Fibroblast of lung (primary cell): ENCODE results near the gene KRCC1. TPM values are rescaled to one million over a fixed set of nuclear protein-coding genes. Genes with fewer than 3 reads are reported as not detected.

Experiments
- DNase-seq, 2 donors: peaks; one replicate each; pipeline versions ENCODE4 v3.0.0 to v3.0.0-alpha.2; 2010; ENCODE audit warnings: low read depth in 2 of 2
- H2AFZ ChIP-seq: 2 replicates; pipeline ENCODE4 v1.5.1; 2012; ENCODE audit warnings: low read length, control low read depth, inconsistent platforms
- H3K27ac ChIP-seq: 2 replicates; pipeline ENCODE4 v1.5.1; 2011; ENCODE audit warnings: low read length, control low read depth; ENCODE audit not compliant: insufficient read depth
- H3K27me3 ChIP-seq: 2 replicates; pipeline ENCODE4 v1.5.1; 2011; ENCODE audit warnings: mild to moderate bottlenecking, low read length; ENCODE audit not compliant: control insufficient read depth, insufficient read depth
- H3K36me3 ChIP-seq: 2 replicates; pipeline ENCODE4 v1.5.1; 2011; ENCODE audit warnings: low read length; ENCODE audit not compliant: control insufficient read depth, insufficient read depth
- H3K4me1 ChIP-seq: 2 replicates; pipeline ENCODE4 v1.5.1; 2011; ENCODE audit warnings: low read length; ENCODE audit not compliant: control insufficient read depth, insufficient read depth; ENCODE audit errors: extremely low read depth
- H3K4me2 ChIP-seq: 2 replicates; pipeline ENCODE4 v1.5.1; 2011; ENCODE audit warnings: low read length, control low read depth; ENCODE audit not compliant: insufficient read depth; ENCODE audit errors: extremely low read depth
- H3K4me3 ChIP-seq, 4 experiments: fragments of 200-600 bp in 1 of 4; sonication (generic) in 1 of 4; replicated peaks in 1 of 4; 2 replicates each; pipeline ENCODE4 v1.5.1; 2011 to 2016; ENCODE audit warnings: low read length in 4 of 4, low read depth in 3 of 4, mild to moderate bottlenecking in 3 of 4, control low read depth in 2 of 4, inconsistent platforms in 1 of 4, mixed read lengths in 1 of 4; ENCODE audit not compliant: insufficient read depth in 1 of 4; ENCODE audit errors: control extremely low read depth in 1 of 4
- H3K79me2 ChIP-seq: 2 replicates; pipeline ENCODE4 v1.5.1; 2012; ENCODE audit warnings: mild to moderate bottlenecking, low read length, inconsistent platforms; ENCODE audit not compliant: control insufficient read depth, insufficient read depth
- H3K9ac ChIP-seq: 2 replicates; pipeline ENCODE4 v1.5.1; 2011; ENCODE audit warnings: mild to moderate bottlenecking, low read length, control low read depth; ENCODE audit not compliant: insufficient read depth
- H3K9me3 ChIP-seq: 2 replicates; pipeline ENCODE4 v1.5.1; 2012; ENCODE audit warnings: low read depth, low read length; ENCODE audit not compliant: control insufficient read depth, insufficient read depth
- H4K20me1 ChIP-seq: 2 replicates; pipeline ENCODE4 v1.5.1; 2011; ENCODE audit warnings: low read length; ENCODE audit not compliant: control insufficient read depth, insufficient read depth; ENCODE audit errors: extremely low read depth
- CTCF ChIP-seq, 2 donors: IDR thresholded peaks in 1 of 2; conservative IDR thresholded peaks in 1 of 2; 1 replicate in 1 of 2; 2 replicates in 1 of 2; pipeline ENCODE4 v1.5.1; 2011 to 2012; ENCODE audit warnings: low read length in 2 of 2, control low read depth in 1 of 2, inconsistent platforms in 1 of 2, low read depth in 1 of 2, mild to moderate bottlenecking in 1 of 2
- EZH2 ChIP-seq: IDR thresholded peaks from 2 replicates; pipeline ENCODE4 v1.5.1; 2012; ENCODE audit warnings: low read length, control low read depth, mild to moderate bottlenecking; ENCODE audit errors: missing control alignments
- polyA plus RNA-seq, 2 donors: library from polyadenylated mRNA; depleted of rRNA in 1 of 2; stranded (reverse) in 1 of 2; unstranded in 1 of 2; fragments of >200 nt; gene quantifications; 2 replicates each; pipeline ENCODE4 v1.2.1, GENCODE V29; 2011 to 2012; ENCODE audit warnings: missing spikeins in 1 of 2
- total RNA-seq: library from RNA; depleted of rRNA; stranded (reverse); fragments of >200 nt; gene quantifications from 2 replicates; pipeline ENCODE4 v1.2.1, GENCODE V29; 2014

Gene KRCC1
- total and polyA plus RNA-seq, 2 donors (not counting 1 experiment from before 2014, with no cell fraction given) = 39.3 to 44.4 TPM

GRCh38 chr2:88010136-88010535 lies 45.4 kb downstream of the KRCC1 start:
- Histone ChIP-seq H2AFZ (no peak overlapping the region), H3K4me3 (no peak overlapping the region), H3K4me2 (no peak overlapping the region), H4K20me1 (no peaks in the 10 kb centered on the region), H3K4me1 (no peaks in the 10 kb centered on the region), H3K9me3 (no peaks in the 10 kb centered on the region), H3K36me3 (no peaks in the 10 kb centered on the region), H3K9ac (no peak overlapping the region), H3K27me3 (peaks cover 2% of the 10 kb centered on the region), H3K79me2 (no peaks in the 10 kb centered on the region), H3K27ac (no peak overlapping the region)
- TF ChIP-seq EZH2 = no peak
- TF ChIP-seq CTCF (conservative IDR thresholded peaks at IDR 0.05 in 1 of 2, IDR thresholded peaks at IDR 0.05 in 1 of 2; ENCODE audit: low read depth in 1 of 2, low read length in 2 of 2) = no peak
- DNase-seq = no peak

- Histone ChIP-seq H3K9me3 (no peaks in the 10 kb centered on the region), H3K36me3 (no peaks in the 10 kb centered on the region), H3K9ac (no peak overlapping the region), H3K4me1 (no peaks in the 10 kb centered on the region), H3K79me2 (no peaks in the 10 kb centered on the region), H3K4me3 (no peak overlapping the region), H3K27ac (no peak overlapping the region), H3K27me3 (peaks cover 2% of the 10 kb centered on the region), H3K4me2 (no peak overlapping the region), H2AFZ (no peak overlapping the region), H4K20me1 (no peaks in the 10 kb centered on the region)
- no peak for TF ChIP-seq EZH2
- TF ChIP-seq CTCF (conservative IDR thresholded peaks at IDR 0.05 in 1 of 2, IDR thresholded peaks at IDR 0.05 in 1 of 2; ENCODE audit: low read depth in 1 of 2, low read length in 2 of 2) = no peak
- no peak for DNase-seq
Measured at GRCh38 chr2:88006912-88007439, 48.6 kb downstream of the KRCC1 start.

GRCh38 chr2:88005776-88006175 lies 49.8 kb downstream of the KRCC1 start:
- Histone ChIP-seq H2AFZ (no peak overlapping the region), H4K20me1 (no peaks in the 10 kb centered on the region), H3K27me3 (peaks cover 2% of the 10 kb centered on the region)

More at GRCh38 chr2:88005776-88006175, 49.8 kb downstream of the KRCC1 start:
- TF ChIP-seq CTCF (conservative IDR thresholded peaks at IDR 0.05 in 1 of 2, IDR thresholded peaks at IDR 0.05 in 1 of 2; ENCODE audit: low read depth in 1 of 2, low read length in 2 of 2) = no peak
- Histone ChIP-seq H3K79me2 (no peaks in the 10 kb centered on the region), H3K36me3 (no peaks in the 10 kb centered on the region), H3K9ac (no peak overlapping the region), H3K4me2 (no peak overlapping the region), H3K4me3 (no peak overlapping the region), H3K9me3 (no peaks in the 10 kb centered on the region), H3K27ac (no peak overlapping the region), H3K4me1 (no peaks in the 10 kb centered on the region)
- no peak for DNase-seq
